ENCODE measurements around the gene PIGU.
"Not testable (repeated sequence)": the region's sequence is repeated elsewhere in the genome, so short reads cannot be mapped to it uniquely, and the experiment has no call there.

Gene PIGU

GRCh38 chr20:34532756-34533155 is 144.1 kb downstream of the PIGU start:
- no peak for DNase-seq (ENCODE audit: low read depth)

GRCh38 chr20:34532320-34532719 is 144.6 kb downstream of the PIGU start:
- no peak for DNase-seq (ENCODE audit: low read depth)

GRCh38 chr20:34531608-34532265 is 145.2 kb downstream of the PIGU start:
- no peak for DNase-seq (ENCODE audit: low read depth)

GRCh38 chr20:34530342-34530741 is 146.6 kb downstream of the PIGU start:
- no peak for DNase-seq (ENCODE audit: low read depth)

- DNase-seq (ENCODE audit: low read depth) = no peak
These were observed 147.2 kb downstream of the PIGU start for GRCh38 chr20:34529742-34530141.

- DNase-seq (ENCODE audit: low read depth) = no peak
These were observed 148.0 kb downstream of the PIGU start for GRCh38 chr20:34528921-34529297.

- DNase-seq (ENCODE audit: low read depth) = no peak
These were observed 149.9 kb downstream of the PIGU start for GRCh38 chr20:34527016-34527415.

GRCh38 chr20:34526466-34526865 is 150.4 kb downstream of the PIGU start:
- no peak for DNase-seq (ENCODE audit: low read depth)

GRCh38 chr20:34525709-34526416 is 151.0 kb downstream of the PIGU start:
- DNase-seq (ENCODE audit: low read depth) = peak; percentile 96

- no peak for DNase-seq (ENCODE audit: low read depth)
These were observed 151.6 kb downstream of the PIGU start for GRCh38 chr20:34525342-34525708.

GRCh38 chr20:34524426-34524825 is 152.5 kb downstream of the PIGU start:
- DNase-seq (ENCODE audit: low read depth) = no peak

GRCh38 chr20:34522969-34523871 is 153.7 kb downstream of the PIGU start:
- no peak for DNase-seq (ENCODE audit: low read depth)

GRCh38 chr20:34519841-34520240 is 157.1 kb downstream of the PIGU start:
- not testable (repeated sequence) for DNase-seq (ENCODE audit: low read depth)

GRCh38 chr20:34518863-34519262 is 158.0 kb downstream of the PIGU start:
- not testable (repeated sequence) for DNase-seq (ENCODE audit: low read depth)

GRCh38 chr20:34517114-34517505 is 159.8 kb downstream of the PIGU start:
- no peak for DNase-seq (ENCODE audit: low read depth)

- DNase-seq (ENCODE audit: low read depth) = peak; percentile 84
These were observed 160.4 kb downstream of the PIGU start, which contains the start of gene DYNLRB1 for GRCh38 chr20:34516247-34517113. Gene DYNLRB1, plus strand, starts transcription at chr20:34516422. Its CDS starts 37 bp downstream, at chr20:34516459.

- no peak for DNase-seq (ENCODE audit: low read depth)
These were observed 161.2 kb downstream of the PIGU start for GRCh38 chr20:34515484-34516246.

- DNase-seq (ENCODE audit: low read depth) = no peak
These were observed 161.9 kb downstream of the PIGU start for GRCh38 chr20:34514897-34515483.

GRCh38 chr20:34514034-34514433 is 162.9 kb downstream of the PIGU start:
- DNase-seq (ENCODE audit: low read depth) = not testable (repeated sequence)

- no peak for DNase-seq (ENCODE audit: low read depth)
These were observed 163.9 kb downstream of the PIGU start for GRCh38 chr20:34512955-34513419.

Data from non-pigmented ciliary epithelial cell (primary cell).